GM21723 (cell line): Measurements from ENCODE around the gene ST6GALNAC5.

Source experiments
- ATAC-seq: cut with Tn5 transposase; IDR thresholded peaks from one replicate; pipeline ENCODE4 v1.9.1; 2021; ENCODE audit warnings: mild to moderate bottlenecking, moderate library complexity; ENCODE audit not compliant: unreplicated experiment

The ST6GALNAC5 gene

GRCh38 chr1:76998582-76999223 is 131.4 kb downstream of the ST6GALNAC5 start:
- no peak for ATAC-seq

- ATAC-seq = no peak
These were observed 140.4 kb downstream of the ST6GALNAC5 start for GRCh38 chr1:77007675-77008074.

DNA sequence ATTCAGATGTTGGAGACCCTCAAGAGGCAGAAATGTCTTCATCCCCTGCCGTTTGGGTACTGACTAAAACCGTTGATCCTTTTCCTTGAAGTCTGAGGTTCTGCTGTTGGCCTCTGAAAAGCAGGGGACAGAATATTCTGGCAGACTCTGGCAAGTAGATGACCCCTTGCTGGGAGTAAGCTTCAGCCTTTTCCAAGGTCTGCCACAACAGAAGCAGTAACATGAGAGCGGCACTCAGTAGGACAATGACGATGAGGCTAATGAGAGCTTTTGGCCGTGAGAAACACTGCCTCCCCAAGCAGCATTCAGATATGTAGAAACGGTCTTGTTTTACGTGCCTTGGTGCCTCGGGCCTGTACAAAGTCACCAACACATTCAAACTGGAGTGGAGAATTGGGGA is 143.7 kb downstream of the ST6GALNAC5 start:
- ATAC-seq = no peak

DNA sequence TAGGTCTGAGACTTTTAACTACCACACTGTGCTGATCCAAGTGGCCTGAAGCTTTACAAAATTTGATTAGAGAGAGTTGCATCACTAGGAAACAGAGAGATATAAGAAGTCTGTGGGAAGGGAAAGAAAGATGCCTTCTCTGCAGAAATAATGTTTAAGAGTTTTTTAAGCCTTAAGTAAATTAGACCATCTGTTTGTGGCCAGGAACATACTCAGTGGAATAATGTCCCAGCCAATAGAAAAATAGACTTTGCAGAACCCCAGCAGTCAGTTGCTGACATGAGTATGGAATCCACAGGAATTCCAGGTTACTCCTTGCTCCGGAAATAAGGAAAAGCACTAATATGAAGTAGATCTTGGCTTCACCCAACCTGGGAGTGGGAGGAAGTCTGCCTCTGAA is 144.8 kb downstream of the ST6GALNAC5 start:
- ATAC-seq = no peak

DNA sequence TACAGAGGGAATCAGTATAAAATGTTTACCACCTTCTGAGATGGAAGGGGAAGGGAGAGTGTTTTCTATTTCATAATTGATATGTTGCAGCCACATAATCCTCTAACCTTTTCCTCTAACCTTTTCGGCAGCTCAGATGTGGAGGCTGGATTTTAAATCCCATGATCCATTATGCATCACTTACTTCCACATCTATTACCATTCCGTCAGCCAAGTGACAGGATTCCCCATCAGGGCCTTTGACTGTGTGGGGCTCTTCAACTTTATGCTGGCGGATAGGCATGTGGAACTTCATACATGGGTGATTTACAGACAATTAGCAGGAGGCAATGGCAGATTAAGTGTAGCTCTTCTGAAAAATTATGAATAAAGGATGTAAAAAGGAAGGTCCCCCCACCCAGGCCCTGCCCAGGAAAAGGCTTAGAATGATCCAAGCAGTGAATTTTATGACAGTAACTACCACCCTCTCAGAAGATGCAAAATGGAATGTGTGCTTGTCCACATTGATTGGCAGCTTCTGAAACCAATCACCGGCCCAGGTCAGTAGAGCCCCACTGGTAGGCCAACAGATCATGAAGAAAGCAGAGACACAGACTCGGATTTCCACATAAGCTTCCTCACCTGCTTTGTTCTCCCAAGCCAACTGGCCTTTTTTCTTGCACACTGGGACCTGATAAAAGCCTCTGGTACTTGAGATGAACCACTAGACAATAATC is 147.0 kb downstream of the ST6GALNAC5 start:
- no peak for ATAC-seq

DNA sequence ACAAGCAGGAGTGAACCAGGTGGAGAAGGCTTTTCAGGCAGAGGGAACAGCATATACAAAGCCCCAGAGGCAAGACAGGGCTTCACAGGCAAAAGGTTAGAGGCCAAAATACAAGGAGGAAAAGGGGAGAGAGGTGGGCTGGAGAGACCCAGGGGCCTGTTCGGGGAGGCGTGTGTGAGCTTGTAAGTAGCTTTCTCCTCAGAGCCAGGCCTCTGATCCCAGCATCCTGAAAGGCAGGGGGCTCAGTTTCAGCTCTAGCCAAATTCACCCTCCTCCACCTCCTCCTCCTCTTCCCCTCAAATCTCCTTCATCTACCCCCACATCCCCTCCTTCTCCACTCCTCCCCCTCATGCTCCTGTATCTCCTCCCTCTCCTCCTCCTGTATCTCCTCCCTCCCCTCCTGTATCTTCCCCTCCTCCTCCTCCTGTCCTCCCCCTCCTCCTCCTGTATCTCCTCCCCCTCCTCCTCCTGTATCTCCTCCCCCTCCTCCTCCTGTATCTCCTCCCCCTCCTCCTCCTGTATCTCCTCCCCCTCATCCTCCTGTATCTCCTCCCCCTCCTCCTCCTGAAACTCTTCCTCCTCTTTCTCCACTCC is 148.6 kb downstream of the ST6GALNAC5 start:
- ATAC-seq = no peak

GRCh38 chr1:77016386-77016985 is 149.2 kb downstream of the ST6GALNAC5 start:
- no peak for ATAC-seq

DNA sequence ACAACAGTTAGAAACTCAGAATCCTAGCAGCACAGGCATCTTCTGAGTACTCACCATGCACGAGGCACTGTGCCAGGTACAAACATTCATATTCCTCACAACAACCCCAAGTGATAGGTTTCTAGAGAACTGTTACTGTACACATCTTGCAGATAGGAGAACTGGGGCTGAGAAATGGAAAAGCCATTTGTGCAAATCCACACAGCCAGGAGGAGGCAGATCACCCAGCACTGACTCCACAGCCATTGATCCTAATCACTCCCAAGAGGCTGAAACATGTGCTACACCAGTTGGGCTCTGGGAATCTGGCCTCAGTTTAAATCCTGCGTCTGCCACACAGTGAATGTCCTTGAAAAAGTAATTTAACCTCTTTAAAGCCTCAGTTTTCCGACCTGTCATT is 151.0 kb downstream of the ST6GALNAC5 start:
- ATAC-seq = no peak

DNA sequence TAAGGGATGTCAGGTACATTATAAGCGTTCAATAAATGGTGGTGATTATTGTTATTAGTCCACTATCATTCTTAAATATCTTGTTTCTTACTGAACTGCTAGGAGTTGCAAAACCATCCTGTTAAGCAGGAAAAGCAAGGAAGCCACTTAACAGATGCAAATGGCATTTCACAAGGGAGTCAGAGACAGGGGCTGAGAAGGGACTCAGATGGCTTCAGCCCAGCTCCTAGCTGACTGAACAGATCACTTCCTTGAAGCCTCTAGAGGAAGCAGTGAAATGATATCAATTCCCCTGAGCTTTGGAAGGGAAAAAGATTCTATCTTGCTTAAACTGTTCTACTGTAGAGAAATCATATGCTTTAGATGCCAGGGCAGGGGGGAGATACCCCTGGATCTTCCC is 151.5 kb downstream of the ST6GALNAC5 start:
- ATAC-seq = no peak

DNA sequence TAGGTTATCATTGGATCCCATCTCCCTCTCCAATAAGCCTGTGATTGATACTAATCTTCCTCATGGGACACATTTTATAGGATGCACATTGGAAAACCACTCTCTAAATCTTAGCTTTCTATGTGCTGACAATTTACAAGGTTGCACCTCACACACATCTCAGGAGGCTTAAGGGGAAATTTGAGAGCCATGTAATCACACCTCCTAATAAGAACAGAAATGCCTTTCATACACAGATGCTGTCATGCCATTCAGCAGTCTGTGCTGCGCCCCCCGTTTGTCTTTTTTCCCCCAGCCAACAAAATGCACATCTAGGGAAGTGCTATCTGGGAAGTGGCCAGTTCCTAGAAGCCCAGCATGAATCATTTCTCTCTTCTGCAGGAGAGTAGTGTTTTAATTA is 154.5 kb downstream of the ST6GALNAC5 start:
- no peak for ATAC-seq

- ATAC-seq = no peak
These were observed 157.2 kb downstream of the ST6GALNAC5 start for GRCh38 chr1:77024500-77024899.

DNA sequence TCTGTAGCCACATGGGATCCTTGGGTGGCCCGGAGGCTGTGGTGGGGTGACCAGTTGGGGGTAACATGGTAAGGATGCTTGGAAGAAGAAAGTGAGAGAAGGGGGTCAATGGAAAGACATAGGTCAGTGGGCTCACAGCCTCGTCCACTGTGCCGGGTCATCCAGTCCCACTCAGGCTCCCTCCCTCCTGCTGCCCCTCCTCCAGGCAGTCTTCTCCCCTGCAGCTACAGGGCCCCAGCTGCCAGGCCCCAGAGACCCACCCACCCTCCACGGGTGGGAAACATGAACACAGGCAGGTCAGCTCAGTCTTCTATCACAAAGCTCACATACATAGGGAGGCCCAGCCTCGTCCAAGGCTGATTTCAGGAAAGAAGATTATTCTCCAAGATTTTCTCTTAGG is 158.3 kb downstream of the ST6GALNAC5 start:
- no peak for ATAC-seq

DNA sequence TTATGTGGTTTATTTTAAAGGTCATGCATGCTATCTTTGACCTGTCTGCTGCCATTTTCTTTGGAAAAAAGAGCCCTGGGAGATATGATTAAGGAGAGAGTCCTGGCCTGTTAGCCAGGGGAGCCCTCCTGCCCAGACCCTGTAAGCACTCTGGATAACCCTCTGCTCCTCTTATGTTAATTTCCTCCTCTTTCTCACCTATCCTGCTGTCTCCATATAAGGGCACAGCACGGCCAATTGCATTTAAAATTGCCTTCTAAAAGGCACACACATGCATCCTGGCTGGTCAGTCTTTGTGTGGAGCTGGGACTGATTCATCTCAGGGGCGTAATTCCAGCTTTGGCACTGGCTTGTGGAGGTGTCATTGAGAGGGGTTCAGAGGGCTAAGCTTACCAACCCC is 158.9 kb downstream of the ST6GALNAC5 start:
- ATAC-seq = no peak

DNA sequence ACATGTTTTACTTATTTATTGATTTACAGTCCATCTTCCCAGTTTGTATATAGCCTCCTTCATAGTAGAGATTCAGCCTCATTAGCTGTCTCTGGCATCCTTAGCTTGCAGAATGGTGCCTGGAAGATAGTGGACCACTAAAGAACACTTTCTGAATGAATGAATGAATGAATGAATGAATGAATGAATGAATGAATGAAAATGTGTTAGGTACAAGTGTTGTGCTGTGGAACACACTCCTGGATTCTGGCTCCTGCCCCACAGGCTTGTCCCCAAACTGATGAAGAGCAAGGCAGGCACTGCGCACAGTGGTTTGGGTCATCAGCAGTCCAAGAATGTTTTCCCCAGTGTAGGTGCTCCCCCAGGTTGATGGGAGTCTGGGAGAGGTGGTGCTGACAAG is 159.4 kb downstream of the ST6GALNAC5 start:
- ATAC-seq = no peak

GRCh38 chr1:77027847-77028246 is 160.6 kb downstream of the ST6GALNAC5 start:
- ATAC-seq = no peak

GRCh38 chr1:77030401-77031105 is 163.3 kb downstream of the ST6GALNAC5 start:
- ATAC-seq = no peak

GRCh38 chr1:77031106-77031662 is 163.9 kb downstream of the ST6GALNAC5 start:
- no peak for ATAC-seq

GRCh38 chr1:77036560-77036959 is 169.3 kb downstream of the ST6GALNAC5 start:
- ATAC-seq = no peak

- ATAC-seq = no peak
These were observed 169.8 kb downstream of the ST6GALNAC5 start for GRCh38 chr1:77037038-77037437.

DNA sequence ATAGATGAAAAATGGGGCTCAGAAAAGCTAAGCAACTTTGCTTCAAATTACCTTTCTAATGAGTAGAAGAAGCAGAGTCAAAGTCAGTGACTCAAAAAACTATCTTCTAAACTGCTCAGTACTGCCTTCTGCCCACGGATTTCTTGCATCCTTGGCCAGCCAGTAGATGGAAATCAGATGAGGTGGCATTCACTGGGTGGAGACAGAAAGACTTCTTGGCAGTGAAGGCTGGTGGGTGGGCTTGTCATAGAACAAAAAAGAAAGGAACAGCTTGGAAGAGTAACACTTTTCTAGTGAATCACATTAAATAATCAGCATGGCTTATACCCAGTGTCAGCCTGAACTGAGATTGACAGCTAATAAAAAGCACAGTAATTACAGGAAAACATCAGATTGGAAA is 170.7 kb downstream of the ST6GALNAC5 start:
- no peak for ATAC-seq

DNA sequence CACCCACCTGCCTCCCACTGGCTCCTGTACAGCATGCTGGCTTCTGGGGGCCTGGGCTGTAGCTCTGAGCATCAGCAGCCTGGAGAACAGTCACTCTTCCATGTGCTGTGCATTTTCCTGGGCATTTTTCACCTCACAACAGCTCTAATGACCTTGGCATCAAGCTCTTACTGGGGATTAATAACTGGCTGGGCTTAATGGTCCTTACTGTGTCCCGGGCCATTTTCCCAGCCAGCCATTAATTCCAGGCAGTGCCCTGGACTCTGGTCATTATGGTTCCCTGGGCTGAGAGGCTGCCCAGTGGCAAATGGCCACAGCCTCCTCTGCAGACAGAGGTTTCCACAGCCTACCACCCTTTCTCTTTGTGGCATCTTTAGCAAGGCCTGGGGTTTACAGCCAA is 171.8 kb downstream of the ST6GALNAC5 start:
- ATAC-seq = no peak
